Skeletal muscle tissue (tissue), 4 donors: ENCODE results near the gene GMEB2. TPM values are rescaled to one million over a fixed set of nuclear protein-coding genes. Genes with fewer than 3 reads are reported as not detected.
A peak's percentile ranks its signal among the peaks of the same experiment; 100 is the strongest.
"Not testable (repeated sequence)": the region's sequence is repeated elsewhere in the genome, so short reads cannot be mapped to it uniquely, and the experiment has no call there.

ENCODE experiments used
- H3K27ac ChIP-seq: one replicate; pipeline ENCODE4 v1.7.0; 2013; ENCODE audit warnings: mild to moderate bottlenecking, low read depth, low read length, inconsistent platforms
- H3K27me3 ChIP-seq, 3 donors: one replicate each; pipeline ENCODE4 v1.7.0; 2013; ENCODE audit warnings: low read length in 3 of 3; ENCODE audit not compliant: control insufficient read depth in 3 of 3, insufficient read depth in 3 of 3
- H3K36me3 ChIP-seq, 3 donors: one replicate each; pipeline ENCODE4 v1.7.0; 2013; ENCODE audit warnings: low read length in 3 of 3; ENCODE audit not compliant: control insufficient read depth in 3 of 3, insufficient read depth in 3 of 3
- H3K4me1 ChIP-seq, 3 donors: one replicate each; pipeline ENCODE4 v1.7.0; 2013; ENCODE audit warnings: low read length in 3 of 3, mild to moderate bottlenecking in 3 of 3; ENCODE audit not compliant: control insufficient read depth in 3 of 3, insufficient read depth in 3 of 3
- H3K4me3 ChIP-seq, 3 donors: one replicate each; pipeline ENCODE4 v1.7.0; 2013; ENCODE audit warnings: low read length in 3 of 3
- H3K9ac ChIP-seq, 3 donors: one replicate each; pipeline ENCODE4 v1.7.0; 2013; ENCODE audit warnings: low read length in 3 of 3, mild to moderate bottlenecking in 3 of 3, moderate library complexity in 2 of 3, low read depth in 1 of 3
- H3K9me3 ChIP-seq, 3 donors: one replicate each; pipeline ENCODE4 v1.7.0; 2013; ENCODE audit warnings: low read length in 3 of 3; ENCODE audit not compliant: control insufficient read depth in 3 of 3
- total RNA-seq: library from RNA; depleted of rRNA; stranded (reverse); fragments of >200 nt; gene quantifications from one replicate; pipeline ENCODE4 v1.2.3, GENCODE V29; 2014
- donor health status: Osteomylitis.

GMEB2 gene, protein sequence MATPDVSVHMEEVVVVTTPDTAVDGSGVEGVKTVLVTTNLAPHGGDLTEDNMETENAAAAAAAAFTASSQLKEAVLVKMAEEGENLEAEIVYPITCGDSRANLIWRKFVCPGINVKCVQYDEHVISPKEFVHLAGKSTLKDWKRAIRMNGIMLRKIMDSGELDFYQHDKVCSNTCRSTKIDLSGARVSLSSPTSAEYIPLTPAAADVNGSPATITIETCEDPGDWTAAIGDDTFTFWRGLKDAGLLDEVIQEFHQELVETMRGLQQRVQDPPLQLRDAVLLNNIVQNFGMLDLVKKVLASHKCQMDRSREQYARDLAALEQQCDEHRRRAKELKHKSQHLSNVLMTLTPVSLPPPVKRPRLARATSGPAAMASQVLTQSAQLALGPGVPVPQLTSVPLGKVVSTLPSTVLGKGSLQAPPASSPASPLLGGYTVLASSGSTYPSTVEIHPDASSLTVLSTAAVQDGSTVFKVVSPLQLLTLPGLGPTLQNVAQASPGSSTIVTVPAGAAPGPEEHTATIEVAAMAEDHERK
- total RNA-seq, result 5.7 TPM

DNA sequence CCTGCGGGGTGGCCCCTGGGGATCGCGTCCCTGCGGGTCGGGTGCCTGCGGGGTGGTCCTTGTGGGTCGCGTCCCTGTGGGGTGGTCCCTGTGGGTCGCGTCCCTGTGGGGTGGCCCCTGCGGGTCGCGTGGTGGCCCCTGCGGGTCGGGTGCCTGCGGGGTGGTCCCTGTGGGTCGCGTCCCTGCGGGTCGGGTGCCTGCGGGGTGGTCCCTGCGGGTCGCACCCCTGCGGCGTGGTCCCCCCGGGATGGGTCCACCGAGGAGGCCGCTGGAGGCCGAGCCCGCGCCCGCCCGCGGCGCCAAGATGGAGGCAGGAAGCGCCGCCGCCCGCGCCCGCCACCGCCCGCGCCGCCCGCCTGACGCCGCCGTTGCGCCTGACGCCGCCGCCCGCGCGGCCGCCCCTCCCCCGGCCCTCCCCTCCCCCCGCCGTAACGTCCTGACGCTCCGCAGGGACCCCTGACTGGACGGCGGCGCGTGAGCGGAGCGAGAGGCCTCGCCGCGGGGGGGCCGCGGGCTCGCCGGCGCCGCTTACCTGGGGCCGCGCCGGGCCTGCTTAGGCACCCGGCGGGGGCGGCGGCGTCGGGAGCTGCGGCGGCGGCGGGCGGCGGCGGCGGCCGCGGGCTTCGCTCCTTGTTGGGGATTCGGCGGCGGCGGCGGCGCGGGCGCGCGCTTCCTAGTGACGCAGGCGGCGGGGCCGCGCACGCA is at the start of gene GMEB2:
Gene GMEB2 (minus strand): TSS at position 678 of the 705 bp plus-strand sequence. CDS start 7,704 bp downstream, outside the sequence.
- Histone ChIP-seq H3K9ac (peak within 1 kb of the TSS; percentile 89 to 96 (median 92)), H3K27me3 (no peaks in the 10 kb centered on the region), H3K4me1 (peaks cover 16 to 21% (median 18%) of the 10 kb centered on the region in 3 donors)

DNA sequence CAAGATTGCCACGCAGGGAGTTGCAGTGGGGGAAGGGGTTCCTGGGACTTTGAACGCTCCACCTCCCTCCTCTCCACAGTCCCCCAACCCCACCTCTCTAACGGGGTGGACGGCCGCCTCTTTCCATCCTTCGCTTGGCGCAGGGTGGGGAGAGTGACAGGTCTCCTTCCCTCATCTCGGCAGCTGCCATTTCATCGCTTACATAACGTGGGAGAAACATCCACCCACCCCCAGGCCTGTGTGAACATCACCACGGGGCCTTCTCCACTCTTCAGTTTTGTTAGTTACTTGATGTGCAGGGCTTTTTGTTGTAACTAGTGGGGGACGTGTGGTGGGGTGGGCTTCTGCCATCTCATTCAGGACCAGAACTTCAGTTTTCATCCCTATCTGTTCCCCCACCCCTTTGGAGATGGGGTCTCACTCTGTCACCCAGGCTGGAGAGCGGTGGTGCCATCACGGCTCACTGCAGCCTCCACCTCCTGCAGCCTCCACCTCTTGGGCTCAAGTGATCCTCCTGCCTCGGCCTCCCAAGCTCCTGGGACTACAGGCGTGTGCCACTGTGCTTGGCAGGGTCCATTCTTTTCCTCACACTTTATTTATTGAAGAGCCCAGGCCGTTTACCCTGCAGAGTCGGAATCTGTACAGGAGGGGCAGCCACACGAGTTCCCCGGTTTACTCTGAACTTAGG is 48.9 kb upstream of the GMEB2 start:
- Histone ChIP-seq H3K27me3 (no peaks in the 10 kb centered on the region), H3K4me3 (no peak overlapping the region), H3K9me3 (no peaks in the 10 kb centered on the region), H3K4me1 (no peaks in the 10 kb centered on the region), H3K36me3 (peaks cover 33 to 50% (median 37%) of the 10 kb centered on the region in 3 donors), H3K27ac (no peak overlapping the region), H3K9ac (no peak overlapping the region)

More for the DNA sequence above, at the start of gene GMEB2:
- Histone ChIP-seq H3K27ac (peak within 1 kb of the TSS; percentile 97), H3K36me3 (no peaks in the 10 kb centered on the region), H3K9me3 (no peaks in the 10 kb centered on the region), H3K4me3 (peak within 1 kb of the TSS; percentile 82 to 96 (median 94))

GRCh38 chr20:63673951-63674350 is 47.0 kb upstream of the GMEB2 start:
- Histone ChIP-seq H3K36me3 (peaks cover 27 to 45% (median 31%) of the 10 kb centered on the region in 3 donors), H3K4me3 (no peak overlapping the region), H3K9ac (no peak overlapping the region), H3K27me3 (no peaks in the 10 kb centered on the region), H3K9me3 (no peaks in the 10 kb centered on the region), H3K4me1 (no peaks in the 10 kb centered on the region), H3K27ac (no peak overlapping the region)

GRCh38 chr20:63672666-63673065 is 45.8 kb upstream of the GMEB2 start:
- Histone ChIP-seq H3K27ac (no peak overlapping the region), H3K36me3 (peaks cover 24 to 43% (median 29%) of the 10 kb centered on the region in 3 donors), H3K9ac (no peak overlapping the region), H3K4me3 (no peak overlapping the region), H3K9me3 (no peaks in the 10 kb centered on the region), H3K27me3 (no peaks in the 10 kb centered on the region), H3K4me1 (no peaks in the 10 kb centered on the region)

- not testable (repeated sequence) for H3K27ac ChIP-seq, H3K9ac ChIP-seq, H3K27me3 ChIP-seq, H3K4me3 ChIP-seq, H3K9me3 ChIP-seq, H3K4me1 ChIP-seq
- peaks cover 30 to 43% (median 36%) of the 10 kb centered on the region in 3 donors for H3K36me3 ChIP-seq
These were observed 44.8 kb upstream of the GMEB2 start for GRCh38 chr20:63671695-63672094.

GRCh38 chr20:63668351-63668750 is 41.5 kb upstream of the GMEB2 start:
- Histone ChIP-seq H3K4me1 (no peaks in the 10 kb centered on the region), H3K36me3 (peaks cover 29 to 35% (median 30%) of the 10 kb centered on the region in 3 donors)

GRCh38 chr20:63667858-63668257 is 41.0 kb upstream of the GMEB2 start:
- peaks cover 34 to 40% (median 35%) of the 10 kb centered on the region in 3 donors for H3K36me3 ChIP-seq
- no peak overlapping the region for H3K9ac ChIP-seq
- no peak overlapping the region for H3K27ac ChIP-seq
- no peaks in the 10 kb centered on the region for H3K9me3 ChIP-seq
- no peak overlapping the region for H3K4me3 ChIP-seq
- H3K27me3 ChIP-seq, result no peaks in the 10 kb centered on the region
- no peaks in the 10 kb centered on the region for H3K4me1 ChIP-seq

More at GRCh38 chr20:63668351-63668750, 41.5 kb upstream of the GMEB2 start:
- H3K9me3 ChIP-seq, result no peaks in the 10 kb centered on the region
- H3K27me3 ChIP-seq, result no peaks in the 10 kb centered on the region
- no peak overlapping the region for H3K27ac ChIP-seq
- no peak overlapping the region for H3K9ac ChIP-seq
- no peak overlapping the region for H3K4me3 ChIP-seq

GRCh38 chr20:63665708-63666107 is 38.8 kb upstream of the GMEB2 start:
- Histone ChIP-seq H3K27me3 (no peaks in the 10 kb centered on the region), H3K9ac (no peak overlapping the region), H3K36me3 (peaks cover 40 to 52% (median 49%) of the 10 kb centered on the region in 3 donors), H3K4me1 (no peaks in the 10 kb centered on the region), H3K4me3 (no peak overlapping the region), H3K27ac (no peak overlapping the region), H3K9me3 (no peaks in the 10 kb centered on the region)

DNA sequence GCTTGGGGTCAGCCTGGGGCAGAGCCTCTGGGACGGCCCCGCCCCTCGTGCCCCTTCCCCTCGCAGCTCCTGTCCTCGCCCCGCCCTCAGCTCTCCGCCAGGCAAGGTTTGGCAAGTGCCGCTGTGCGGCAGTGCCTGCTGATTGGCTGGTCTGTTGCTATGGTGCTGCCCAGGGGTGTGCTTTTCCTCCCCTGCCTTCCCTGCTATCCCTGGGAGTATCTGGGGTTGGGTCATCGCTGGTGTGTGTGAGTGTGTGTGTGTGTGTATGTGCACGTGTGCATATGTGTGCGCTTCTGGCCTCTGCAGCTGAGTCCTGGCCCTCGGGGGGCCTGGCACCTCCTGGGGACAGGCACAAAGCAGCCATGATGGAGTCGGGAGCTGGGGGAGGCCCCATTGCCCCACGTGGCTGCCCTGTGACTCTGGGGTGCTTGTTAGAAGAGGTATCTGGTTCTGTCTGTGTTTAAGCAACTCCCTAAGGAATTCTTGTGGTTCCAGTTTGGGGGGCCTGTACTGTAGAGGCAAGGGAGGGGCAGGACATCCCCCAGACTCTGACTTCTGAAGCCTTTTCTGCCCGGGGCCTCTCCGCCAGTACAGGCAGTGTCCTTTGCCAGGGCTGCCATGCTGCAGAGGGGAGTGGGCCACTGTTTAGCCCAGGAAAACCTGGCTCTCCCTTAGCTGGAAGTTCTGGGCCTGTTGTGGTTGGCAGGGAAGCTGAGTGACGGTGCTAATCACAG is 38.1 kb upstream of the GMEB2 start:
- H3K36me3 ChIP-seq, result peaks cover 40 to 59% (median 52%) of the 10 kb centered on the region in 3 donors
- H3K9ac ChIP-seq, result no peak overlapping the region
- H3K27me3 ChIP-seq, result no peaks in the 10 kb centered on the region
- H3K4me1 ChIP-seq, result no peaks in the 10 kb centered on the region
- no peak overlapping the region for H3K4me3 ChIP-seq
- H3K9me3 ChIP-seq, result no peaks in the 10 kb centered on the region
- no peak overlapping the region for H3K27ac ChIP-seq
